HG02884 (cell line): Measurements from ENCODE around the gene ADAMTSL1.

ENCODE experiments used
- ATAC-seq: cut with Tn5 transposase; IDR thresholded peaks from one replicate; pipeline ENCODE4 v1.9.1; 2021; ENCODE audit warnings: mild to moderate bottlenecking, moderate library complexity; ENCODE audit not compliant: unreplicated experiment

Gene ADAMTSL1, protein sequence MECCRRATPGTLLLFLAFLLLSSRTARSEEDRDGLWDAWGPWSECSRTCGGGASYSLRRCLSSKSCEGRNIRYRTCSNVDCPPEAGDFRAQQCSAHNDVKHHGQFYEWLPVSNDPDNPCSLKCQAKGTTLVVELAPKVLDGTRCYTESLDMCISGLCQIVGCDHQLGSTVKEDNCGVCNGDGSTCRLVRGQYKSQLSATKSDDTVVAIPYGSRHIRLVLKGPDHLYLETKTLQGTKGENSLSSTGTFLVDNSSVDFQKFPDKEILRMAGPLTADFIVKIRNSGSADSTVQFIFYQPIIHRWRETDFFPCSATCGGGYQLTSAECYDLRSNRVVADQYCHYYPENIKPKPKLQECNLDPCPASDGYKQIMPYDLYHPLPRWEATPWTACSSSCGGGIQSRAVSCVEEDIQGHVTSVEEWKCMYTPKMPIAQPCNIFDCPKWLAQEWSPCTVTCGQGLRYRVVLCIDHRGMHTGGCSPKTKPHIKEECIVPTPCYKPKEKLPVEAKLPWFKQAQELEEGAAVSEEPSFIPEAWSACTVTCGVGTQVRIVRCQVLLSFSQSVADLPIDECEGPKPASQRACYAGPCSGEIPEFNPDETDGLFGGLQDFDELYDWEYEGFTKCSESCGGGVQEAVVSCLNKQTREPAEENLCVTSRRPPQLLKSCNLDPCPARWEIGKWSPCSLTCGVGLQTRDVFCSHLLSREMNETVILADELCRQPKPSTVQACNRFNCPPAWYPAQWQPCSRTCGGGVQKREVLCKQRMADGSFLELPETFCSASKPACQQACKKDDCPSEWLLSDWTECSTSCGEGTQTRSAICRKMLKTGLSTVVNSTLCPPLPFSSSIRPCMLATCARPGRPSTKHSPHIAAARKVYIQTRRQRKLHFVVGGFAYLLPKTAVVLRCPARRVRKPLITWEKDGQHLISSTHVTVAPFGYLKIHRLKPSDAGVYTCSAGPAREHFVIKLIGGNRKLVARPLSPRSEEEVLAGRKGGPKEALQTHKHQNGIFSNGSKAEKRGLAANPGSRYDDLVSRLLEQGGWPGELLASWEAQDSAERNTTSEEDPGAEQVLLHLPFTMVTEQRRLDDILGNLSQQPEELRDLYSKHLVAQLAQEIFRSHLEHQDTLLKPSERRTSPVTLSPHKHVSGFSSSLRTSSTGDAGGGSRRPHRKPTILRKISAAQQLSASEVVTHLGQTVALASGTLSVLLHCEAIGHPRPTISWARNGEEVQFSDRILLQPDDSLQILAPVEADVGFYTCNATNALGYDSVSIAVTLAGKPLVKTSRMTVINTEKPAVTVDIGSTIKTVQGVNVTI (N-terminal part only)

DNA sequence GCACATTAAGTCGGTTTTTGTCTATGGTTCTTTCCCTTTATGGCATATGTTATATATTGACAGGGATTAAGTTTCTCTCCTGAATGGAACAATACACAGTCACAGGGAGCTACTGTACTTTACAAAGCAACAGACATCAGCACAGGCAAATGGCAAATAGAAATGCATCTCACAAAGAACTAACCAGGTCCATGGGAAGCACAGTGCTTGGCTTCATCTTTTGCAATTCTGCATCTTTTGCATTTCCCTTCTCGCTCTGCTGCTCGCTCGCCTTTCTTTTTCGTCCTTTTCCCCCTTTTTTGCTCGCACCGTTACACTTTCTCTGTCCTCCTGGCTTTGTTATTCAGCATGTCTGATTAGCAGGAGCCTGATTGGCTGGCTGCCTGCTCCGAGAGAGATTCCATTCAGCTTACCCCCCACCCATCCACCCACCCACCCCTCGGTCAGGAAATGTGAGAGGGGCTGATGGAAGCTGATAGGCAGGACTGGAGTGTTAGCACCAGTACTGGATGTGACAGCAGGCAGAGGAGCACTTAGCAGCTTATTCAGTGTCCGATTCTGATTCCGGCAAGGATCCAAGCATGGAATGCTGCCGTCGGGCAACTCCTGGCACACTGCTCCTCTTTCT is at the start of gene ADAMTSL1:
Gene ADAMTSL1, plus strand, starts transcription at position 502 of the 628 bp plus-strand sequence. Its CDS starts 80 bp downstream, at position 582.
- ATAC-seq: no peak

DNA sequence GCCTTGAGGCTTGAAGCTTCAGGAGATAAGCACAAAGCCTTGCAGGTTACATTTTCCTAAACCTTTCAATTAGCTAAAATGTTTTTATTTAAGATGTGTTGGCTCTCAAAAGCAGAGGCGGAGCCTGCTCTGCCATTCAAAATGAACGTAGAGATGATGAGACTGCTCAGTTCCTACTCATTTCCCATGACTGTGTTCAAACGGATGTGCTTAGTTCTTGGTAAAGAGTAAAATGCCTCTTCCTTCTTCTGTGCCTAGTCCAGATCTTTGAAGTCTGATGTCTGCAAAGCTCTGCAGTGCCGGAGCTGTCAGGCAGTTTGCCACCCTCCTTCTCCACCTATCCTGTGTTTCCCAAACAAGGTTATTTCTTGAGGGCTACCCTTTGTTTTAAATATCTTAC is 46.3 kb upstream of the ADAMTSL1 start:
- ATAC-seq: no peak

DNA sequence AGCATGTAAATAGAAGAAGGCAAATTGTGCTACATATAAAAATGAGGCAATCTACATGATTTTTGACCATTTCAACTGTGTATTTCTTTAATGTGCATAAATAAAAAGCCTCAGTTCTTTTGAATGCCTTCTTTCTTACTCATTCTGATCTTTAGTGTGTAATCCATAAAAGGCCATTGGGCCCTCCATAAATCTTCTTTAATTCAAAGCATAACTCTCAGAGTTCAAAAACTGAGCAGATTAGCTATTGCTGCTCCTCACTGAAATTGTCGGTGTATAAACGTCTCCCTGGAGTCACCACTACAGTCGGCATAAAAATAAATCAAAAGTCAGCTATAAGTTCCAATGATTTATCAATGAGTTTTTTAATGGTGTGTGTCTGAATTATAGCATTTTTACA is 45.3 kb upstream of the ADAMTSL1 start:
- ATAC-seq: no peak

DNA sequence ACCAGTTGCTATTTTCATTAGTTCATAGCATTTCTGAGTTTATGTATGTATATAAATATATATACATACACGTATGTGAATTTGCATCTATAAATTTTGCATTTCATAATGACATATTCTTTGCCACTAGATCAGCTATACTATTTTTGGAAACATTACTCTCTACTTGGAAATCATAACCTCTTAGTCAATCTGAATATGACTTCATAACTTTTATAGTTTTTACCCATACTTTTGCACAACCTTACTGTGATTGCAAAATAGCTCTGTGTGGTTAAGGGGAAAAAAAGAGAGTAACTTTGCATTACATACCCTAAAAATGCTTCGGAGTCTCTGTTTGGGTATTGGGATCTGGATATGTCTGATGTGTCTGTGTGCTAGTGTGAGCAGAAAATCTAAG is 44.9 kb upstream of the ADAMTSL1 start:
- ATAC-seq: no peak

DNA sequence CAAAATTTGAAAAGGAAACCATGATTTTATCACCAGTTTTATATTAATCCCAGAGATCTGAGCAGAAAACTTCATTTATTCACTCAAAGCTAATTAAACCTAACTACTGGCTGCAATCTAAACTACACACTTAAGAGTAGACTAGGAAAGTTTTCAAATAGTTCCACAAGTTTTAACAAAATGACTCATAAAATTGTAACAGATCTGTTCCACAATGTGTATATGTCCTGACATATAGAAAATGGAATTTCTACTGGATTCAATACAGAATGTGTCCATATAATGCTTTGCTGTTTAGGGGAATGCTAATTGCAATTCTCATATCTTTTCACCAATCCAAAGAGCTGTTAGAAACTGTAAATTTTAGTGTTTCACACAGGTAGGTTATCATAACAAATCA is 40.3 kb upstream of the ADAMTSL1 start:
- no peak for ATAC-seq

DNA sequence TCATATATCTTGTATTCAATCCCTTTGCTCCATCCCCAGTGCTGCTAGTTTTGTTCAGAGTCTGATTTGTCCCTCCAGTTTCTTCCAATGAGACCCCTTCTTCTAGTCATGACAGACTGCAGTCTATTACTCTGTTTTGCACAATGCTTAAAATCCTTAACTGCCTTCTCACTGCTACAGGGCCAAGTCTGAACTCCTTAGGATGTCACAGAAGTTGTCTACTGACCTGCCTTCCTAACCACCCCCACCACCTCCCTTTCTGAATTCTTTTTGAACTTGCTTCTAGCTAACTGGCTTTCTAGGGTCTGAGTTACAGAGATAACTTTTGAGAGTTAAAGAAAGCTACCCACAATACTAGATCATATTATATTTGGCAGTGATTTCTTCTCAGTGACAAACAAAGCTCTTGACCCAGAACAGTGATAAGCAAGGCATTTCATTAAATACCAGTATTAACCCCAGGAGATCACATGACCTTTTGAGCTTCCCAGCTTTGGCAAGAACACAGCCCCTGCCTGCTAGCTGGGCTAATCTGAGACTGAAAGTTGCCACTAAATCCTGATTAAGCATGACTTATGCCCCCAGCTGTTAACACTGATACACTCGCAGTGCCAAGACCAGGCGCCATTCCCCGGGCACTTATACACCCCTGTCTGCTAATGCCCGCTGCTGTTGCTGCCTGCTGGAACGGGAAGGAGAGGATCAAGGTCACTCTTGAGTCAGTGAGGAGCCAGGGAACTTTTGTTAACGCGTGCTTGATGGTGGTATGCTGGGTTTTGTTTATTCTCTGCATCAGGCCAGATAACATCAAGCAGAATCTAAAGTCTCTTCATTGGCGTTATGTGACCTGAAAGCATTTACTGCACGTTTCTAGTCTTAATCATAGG is 36.4 kb upstream of the ADAMTSL1 start:
- no peak for ATAC-seq

DNA sequence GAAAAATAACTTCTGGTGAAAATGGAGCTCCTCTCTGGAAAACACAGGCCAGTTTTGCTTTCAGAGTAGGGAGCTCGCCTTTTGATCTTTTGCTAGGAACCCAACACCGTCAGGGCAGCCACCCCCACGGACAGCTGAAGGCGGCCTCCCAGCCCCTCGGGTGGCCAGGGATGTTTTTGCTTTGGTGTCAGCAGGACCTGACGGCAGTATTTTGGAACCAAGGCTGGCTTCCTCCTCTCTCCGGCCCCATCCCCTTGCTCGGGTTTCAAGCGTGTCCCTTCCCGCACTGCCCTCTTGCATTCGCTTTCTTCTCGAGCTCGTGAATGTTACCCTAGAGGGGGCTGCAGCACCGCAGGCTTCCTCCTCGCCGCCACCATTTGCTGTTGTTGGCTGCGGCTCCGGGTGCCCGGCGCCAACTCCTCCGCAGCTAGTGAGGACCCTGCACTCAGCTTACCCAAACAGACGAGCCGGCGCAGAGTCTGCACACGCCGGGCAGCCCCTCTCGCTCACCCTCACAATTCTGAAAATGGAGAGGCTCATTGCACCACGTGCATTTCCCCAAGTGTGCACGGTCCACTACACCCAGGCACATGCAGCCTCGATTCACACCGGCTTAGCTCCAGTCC is 35.5 kb upstream of the ADAMTSL1 start:
- no peak for ATAC-seq

DNA sequence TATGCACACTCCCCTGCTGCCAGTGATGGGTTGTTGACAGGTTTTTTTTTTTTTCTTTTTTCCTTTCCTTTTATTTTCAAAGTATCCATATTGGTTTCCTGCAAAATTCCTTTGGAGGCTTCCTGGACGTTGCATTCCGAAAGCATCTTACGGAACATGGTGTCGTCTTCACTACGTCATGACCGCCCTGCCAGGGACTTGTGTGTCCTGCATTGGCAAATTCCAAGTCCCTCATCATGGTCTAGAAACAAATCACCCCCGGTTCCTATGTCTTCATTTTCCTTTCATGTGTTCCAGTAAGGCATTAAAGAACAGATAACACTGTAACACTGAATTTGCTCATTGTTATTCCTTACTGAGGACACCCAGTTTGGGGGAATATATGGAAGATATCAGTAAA is 35.0 kb upstream of the ADAMTSL1 start:
- ATAC-seq: no peak

DNA sequence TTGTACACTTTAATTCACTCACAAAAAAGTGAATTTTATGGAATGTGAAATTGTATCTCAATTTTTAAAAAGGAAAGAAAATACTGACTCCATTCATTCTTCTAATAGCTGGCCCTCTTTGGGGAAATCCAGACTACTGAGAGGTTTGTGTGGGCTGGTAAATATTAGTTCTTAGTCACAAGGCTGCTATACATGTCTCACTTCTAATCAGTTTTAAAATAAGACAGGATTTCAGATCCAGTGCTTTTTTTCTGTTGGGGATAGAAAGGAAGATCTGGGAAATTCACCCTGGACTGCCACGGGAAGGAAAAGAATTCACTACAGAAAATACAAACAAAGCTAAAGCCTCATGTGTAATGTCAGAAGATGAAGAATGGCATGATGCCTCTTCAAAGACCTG is 32.7 kb upstream of the ADAMTSL1 start:
- no peak for ATAC-seq

DNA sequence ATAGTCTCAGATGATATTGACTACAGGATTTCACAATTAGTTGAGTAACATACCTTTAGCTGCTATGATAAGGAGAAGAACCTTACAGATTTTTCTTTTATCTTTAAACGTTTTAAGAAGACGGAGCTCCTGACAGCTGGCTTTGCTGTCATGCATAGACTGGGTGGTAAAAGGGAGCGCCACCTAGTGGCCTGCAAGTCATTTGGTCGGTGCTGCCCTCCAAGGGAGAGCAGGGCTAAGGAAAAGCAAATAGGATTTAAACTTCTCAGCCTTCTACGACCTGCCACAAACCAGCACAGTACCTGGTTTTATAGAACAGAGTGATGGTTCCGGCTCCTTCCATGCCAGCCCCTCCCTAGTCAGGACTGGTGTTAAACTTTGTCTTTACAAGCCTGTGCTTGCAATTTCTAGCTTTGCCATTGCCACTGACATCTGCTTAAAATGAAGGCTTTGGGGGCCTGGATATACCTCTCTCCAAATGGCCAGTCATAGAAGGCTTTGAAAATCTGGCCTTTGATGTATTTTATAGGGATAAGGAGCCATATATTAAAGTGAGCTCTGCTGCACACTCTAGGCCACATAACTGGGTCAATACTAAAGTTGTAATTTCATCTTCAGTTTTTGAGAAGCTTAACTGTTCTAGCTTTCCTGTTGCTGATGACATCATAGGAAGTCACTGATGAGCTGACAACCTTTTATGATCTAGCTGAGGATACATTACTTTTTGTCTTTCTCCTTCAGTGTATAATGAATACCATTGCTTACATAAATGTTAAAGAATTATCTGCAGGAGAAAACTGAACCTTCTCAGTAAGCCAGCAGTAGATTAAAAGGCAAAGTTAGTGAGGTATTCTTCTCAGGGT is 31.1 kb upstream of the ADAMTSL1 start:
- ATAC-seq: peak; percentile 97

DNA sequence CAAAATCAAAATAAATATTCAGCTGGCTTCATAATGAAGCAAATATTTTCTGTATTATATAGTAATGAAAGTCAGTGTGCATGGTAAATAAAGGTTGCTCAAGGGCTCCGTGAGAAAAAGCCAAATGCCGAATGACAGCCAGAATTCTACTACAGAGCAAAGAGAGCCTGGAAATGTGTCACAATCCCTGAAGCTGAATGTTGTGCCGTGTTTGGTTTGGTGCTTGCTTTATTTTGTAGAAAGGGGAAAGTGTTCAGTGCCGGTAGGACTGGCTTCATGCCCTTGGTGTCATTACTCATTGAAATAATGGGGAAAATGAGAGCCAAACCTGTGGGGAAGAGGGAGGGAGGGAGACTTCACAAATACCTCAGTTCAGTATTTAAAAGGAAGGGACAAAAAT is 26.8 kb upstream of the ADAMTSL1 start:
- ATAC-seq: no peak

DNA sequence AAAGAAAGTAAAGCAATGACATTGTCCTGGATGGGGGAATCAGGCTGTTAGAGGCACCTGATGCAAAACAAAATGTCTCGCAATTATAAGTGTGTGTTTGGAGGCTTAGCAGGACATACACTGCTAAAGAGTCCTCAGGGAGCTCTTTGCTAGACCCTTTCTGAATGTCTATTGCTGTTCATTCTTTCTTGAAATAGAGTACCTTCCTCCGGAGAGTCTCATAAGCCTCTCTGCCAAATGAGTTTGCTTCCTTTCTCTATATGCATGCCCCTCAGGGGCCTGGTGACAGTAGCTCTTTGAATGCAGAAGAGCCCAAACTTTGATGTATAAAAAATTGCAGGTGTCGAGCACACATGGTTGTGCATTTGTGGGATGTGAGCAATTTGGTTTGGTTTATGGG is 26.4 kb upstream of the ADAMTSL1 start:
- no peak for ATAC-seq

DNA sequence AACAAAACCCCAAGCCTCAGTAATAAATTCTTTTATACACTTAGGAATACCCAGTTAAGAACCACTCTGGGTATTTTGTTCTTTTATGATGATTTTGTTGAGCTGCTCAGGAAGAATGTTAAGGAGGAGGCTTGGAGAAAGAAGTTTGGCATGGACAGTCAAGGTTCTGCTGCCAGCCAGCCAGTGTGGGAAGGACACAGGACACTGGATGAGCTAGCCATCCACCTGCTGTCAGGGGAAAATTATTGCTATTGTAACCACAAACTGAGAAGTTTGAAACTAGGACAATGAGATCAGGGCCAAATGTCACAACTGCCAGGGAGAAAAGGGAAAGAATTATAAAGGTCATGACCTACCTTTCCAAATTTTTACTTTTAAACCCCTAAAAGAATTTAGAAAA is 25.9 kb upstream of the ADAMTSL1 start:
- ATAC-seq: no peak

DNA sequence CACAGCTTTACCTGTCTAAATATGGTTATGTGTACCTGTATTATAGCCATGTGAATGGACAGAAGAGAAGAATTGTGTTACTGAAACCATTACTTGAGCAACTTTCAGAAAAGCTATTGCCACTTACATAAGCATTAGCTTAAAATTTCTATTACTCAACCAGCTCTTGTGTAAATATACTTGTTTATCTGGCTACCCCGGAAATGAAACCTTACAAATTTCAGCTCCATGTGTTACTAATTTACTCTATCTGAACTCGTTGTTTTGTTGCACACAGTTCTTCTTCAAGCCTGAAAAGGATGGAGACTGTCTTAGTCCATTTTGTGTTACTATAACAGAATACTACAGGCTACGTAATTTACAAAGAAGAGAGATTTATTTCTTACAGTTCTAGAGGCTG is 22.5 kb upstream of the ADAMTSL1 start:
- no peak for ATAC-seq

DNA sequence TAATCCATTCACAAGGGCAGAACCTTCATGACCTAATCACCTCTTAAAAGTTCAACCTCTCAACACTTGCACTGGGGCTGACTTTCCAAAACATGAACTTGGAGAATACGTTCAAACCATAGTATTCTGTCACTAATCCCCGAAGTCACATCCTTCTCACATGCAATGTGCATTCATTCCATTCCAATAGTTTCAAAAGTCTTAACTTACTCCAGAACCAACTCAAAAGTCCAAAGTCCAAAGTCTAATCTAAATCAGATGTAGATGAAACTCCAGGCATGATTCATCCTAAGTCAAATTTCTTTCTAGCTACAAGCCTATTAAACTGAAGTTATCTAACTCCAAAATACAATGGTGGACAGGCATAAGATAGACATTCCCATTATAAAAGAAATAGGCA is 21.7 kb upstream of the ADAMTSL1 start:
- ATAC-seq: no peak

DNA sequence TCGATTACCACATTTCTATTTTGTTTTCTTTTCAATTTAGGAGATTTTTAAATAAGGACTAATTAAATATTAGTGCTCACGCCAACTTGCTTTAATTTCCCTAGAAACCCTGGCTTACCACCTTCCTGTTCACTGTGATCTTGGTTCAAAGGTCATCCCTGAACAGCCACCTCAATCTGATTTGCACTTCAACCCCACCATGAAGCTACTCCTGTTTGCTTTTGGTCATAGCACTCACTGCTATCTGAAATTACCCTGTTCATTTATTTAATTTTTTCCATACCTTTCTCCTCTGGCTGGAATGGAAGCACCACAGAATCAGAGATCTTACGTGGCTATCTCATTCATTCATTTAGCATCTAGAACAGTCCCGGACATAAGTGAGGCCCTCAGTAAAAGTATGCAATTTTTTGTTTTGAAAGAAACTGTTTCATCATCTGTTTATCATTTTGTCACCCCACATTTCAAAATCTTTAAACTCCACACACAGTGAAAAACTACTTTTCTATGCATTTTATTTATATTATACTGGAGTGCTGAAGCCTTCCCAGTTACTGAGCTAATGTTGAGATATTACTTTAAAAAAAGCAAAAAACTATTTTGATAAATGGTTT is 17.2 kb upstream of the ADAMTSL1 start:
- ATAC-seq: no peak

DNA sequence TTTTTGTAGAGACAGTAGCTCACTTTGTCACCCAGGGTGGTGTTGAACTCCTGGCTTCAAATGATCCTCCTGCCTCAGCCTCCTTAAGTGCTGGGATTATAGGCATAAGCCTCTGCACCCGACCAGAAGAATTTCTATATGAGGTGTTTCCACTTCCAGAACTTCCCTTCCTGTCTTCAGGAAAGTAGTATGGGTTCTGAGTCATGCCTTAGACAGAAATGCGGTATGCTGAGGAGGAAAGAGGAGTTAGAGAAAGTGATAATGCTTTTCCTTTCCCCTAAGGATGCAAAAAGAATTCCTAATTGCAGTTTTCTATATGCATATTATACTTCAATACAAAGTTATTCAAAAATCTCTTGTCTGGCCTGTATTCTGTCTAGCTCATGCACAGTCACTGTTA is 16.4 kb upstream of the ADAMTSL1 start:
- no peak for ATAC-seq
